ENCODE results near the gene ANKRD13A. TPM values are rescaled to one million over a fixed set of nuclear protein-coding genes. Genes with fewer than 3 reads are reported as not detected.
A peak's percentile ranks its signal among the peaks of the same experiment; 100 is the strongest.

The ANKRD13A gene
- total RNA-seq, 1 donor from 2014 or later: 55.4 TPM

GRCh38 chr12:110023059-110023980, 24.1 kb downstream of the ANKRD13A start:
- DNase-seq (ENCODE audit: low spot score): no peak
- no peak for TF ChIP-seq CTCF (IDR thresholded peaks at IDR 0.05; ENCODE audit: unreplicated experiment)
- H3K4me3 Mint-ChIP-seq (ENCODE audit: unreplicated experiment): peak overlapping the region; percentile 56
- H3K36me3 Mint-ChIP-seq (ENCODE audit: low read depth, unreplicated experiment): peaks cover 29% of the 10 kb centered on the region
- H3K27ac Mint-ChIP-seq (ENCODE audit: unreplicated experiment): no peak overlapping the region
- H3K27me3 Mint-ChIP-seq (ENCODE audit: unreplicated experiment): peaks cover 2% of the 10 kb centered on the region
- peaks cover 5% of the 10 kb centered on the region for H3K4me1 Mint-ChIP-seq (ENCODE audit: unreplicated experiment)
- H3K9me3 Mint-ChIP-seq (ENCODE audit: unreplicated experiment): no peaks in the 10 kb centered on the region

GRCh38 chr12:110024051-110024450, 24.8 kb downstream of the ANKRD13A start:
- no peak for DNase-seq (ENCODE audit: low spot score)
- Mint-ChIP-seq H3K9me3 (ENCODE audit: unreplicated experiment) (no peaks in the 10 kb centered on the region), H3K27ac (ENCODE audit: unreplicated experiment) (no peak overlapping the region), H3K4me3 (ENCODE audit: unreplicated experiment) (peak overlapping the region; percentile 56), H3K27me3 (ENCODE audit: unreplicated experiment) (peaks cover 2% of the 10 kb centered on the region), H3K36me3 (ENCODE audit: low read depth, unreplicated experiment) (peaks cover 27% of the 10 kb centered on the region), H3K4me1 (ENCODE audit: unreplicated experiment) (peaks cover 5% of the 10 kb centered on the region)
- no peak for TF ChIP-seq CTCF (IDR thresholded peaks at IDR 0.05; ENCODE audit: unreplicated experiment)

- H3K27me3 Mint-ChIP-seq (ENCODE audit: unreplicated experiment): peaks cover 2% of the 10 kb centered on the region
- H3K9me3 Mint-ChIP-seq (ENCODE audit: unreplicated experiment): no peaks in the 10 kb centered on the region
- no peak overlapping the region for H3K4me3 Mint-ChIP-seq (ENCODE audit: unreplicated experiment)
- H3K4me1 Mint-ChIP-seq (ENCODE audit: unreplicated experiment): peaks cover 5% of the 10 kb centered on the region
- TF ChIP-seq CTCF (IDR thresholded peaks at IDR 0.05; ENCODE audit: unreplicated experiment): no peak
- DNase-seq (ENCODE audit: low spot score): no peak
- peaks cover 31% of the 10 kb centered on the region for H3K36me3 Mint-ChIP-seq (ENCODE audit: low read depth, unreplicated experiment)
- H3K27ac Mint-ChIP-seq (ENCODE audit: unreplicated experiment): no peak overlapping the region
Observed at GRCh38 chr12:110028323-110028722, 29.1 kb downstream of the ANKRD13A start.

- peaks cover 34% of the 10 kb centered on the region for H3K36me3 Mint-ChIP-seq (ENCODE audit: low read depth, unreplicated experiment)
- H3K9me3 Mint-ChIP-seq (ENCODE audit: unreplicated experiment): no peaks in the 10 kb centered on the region
- H3K27ac Mint-ChIP-seq (ENCODE audit: unreplicated experiment): no peak overlapping the region
- DNase-seq (ENCODE audit: low spot score): no peak
- no peaks in the 10 kb centered on the region for H3K27me3 Mint-ChIP-seq (ENCODE audit: unreplicated experiment)
- TF ChIP-seq CTCF (IDR thresholded peaks at IDR 0.05; ENCODE audit: unreplicated experiment): no peak
- H3K4me3 Mint-ChIP-seq (ENCODE audit: unreplicated experiment): peak overlapping the region; percentile 10
- no peaks in the 10 kb centered on the region for H3K4me1 Mint-ChIP-seq (ENCODE audit: unreplicated experiment)
Observed at GRCh38 chr12:110029290-110029815, 30.1 kb downstream of the ANKRD13A start.

DNA sequence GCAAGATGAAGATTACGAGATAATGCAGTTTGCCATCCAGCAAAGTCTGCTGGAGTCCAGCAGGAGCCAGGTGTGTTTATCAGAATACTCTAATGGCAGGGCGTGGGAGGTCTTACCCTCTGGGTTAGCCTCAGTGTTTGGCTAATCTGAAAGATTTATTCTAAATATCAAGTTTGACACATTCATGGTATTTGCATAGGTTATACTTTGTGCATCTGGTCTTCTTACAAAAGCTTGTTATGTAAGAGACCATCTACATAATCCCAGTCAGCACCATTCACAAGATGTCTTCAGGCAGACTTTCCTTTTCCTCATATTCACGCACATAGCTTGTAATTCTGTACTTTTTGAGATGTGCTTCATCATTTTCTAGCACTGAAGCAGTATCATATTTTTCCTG, 34.7 kb downstream of the ANKRD13A start:
- Mint-ChIP-seq H3K4me3 (ENCODE audit: unreplicated experiment) (no peak overlapping the region), H3K36me3 (ENCODE audit: low read depth, unreplicated experiment) (peaks cover 52% of the 10 kb centered on the region)

More for the DNA sequence above, 34.7 kb downstream of the ANKRD13A start:
- Mint-ChIP-seq H3K4me1 (ENCODE audit: unreplicated experiment) (peaks cover 3% of the 10 kb centered on the region), H3K9me3 (ENCODE audit: unreplicated experiment) (no peaks in the 10 kb centered on the region), H3K27ac (ENCODE audit: unreplicated experiment) (no peak overlapping the region), H3K27me3 (ENCODE audit: unreplicated experiment) (peaks cover 2% of the 10 kb centered on the region)
- no peak for TF ChIP-seq CTCF (IDR thresholded peaks at IDR 0.05; ENCODE audit: unreplicated experiment)
- no peak for DNase-seq (ENCODE audit: low spot score)
